WI38 (cell line): Measurements from ENCODE around the gene MIF4GD.

Experiments used
- H3K4me3 ChIP-seq: 2 replicates; pipeline ENCODE4 v1.5.1; 2011; ENCODE audit warnings: low read depth, mild to moderate bottlenecking, control low read depth, low read length
- CTCF ChIP-seq: IDR thresholded peaks from 2 replicates; pipeline ENCODE4 v1.5.1; 2012; ENCODE audit warnings: low read depth, mild to moderate bottlenecking, control low read depth, low read length

The MIF4GD gene

GRCh38 chr17:75241502-75241901, 29.5 kb downstream of the MIF4GD start:
- H3K4me3 ChIP-seq: no peak overlapping the region
- no peak for TF ChIP-seq CTCF

GRCh38 chr17:75241143-75241430, 29.9 kb downstream of the MIF4GD start:
- no peak for TF ChIP-seq CTCF

GRCh38 chr17:75240394-75241142, 30.5 kb downstream of the MIF4GD start:
- peak; percentile 56 for TF ChIP-seq CTCF
- H3K4me3 ChIP-seq: no peak overlapping the region

More at GRCh38 chr17:75241143-75241430, 29.9 kb downstream of the MIF4GD start:
- no peak overlapping the region for H3K4me3 ChIP-seq

GRCh38 chr17:75239778-75240393, 31.1 kb downstream of the MIF4GD start:
- TF ChIP-seq CTCF: no peak

GRCh38 chr17:75239214-75239613, 31.8 kb downstream of the MIF4GD start:
- H3K4me3 ChIP-seq: no peak overlapping the region
- TF ChIP-seq CTCF: no peak

More at GRCh38 chr17:75239778-75240393, 31.1 kb downstream of the MIF4GD start:
- no peak overlapping the region for H3K4me3 ChIP-seq

GRCh38 chr17:75238684-75239191, 32.3 kb downstream of the MIF4GD start:
- peak; percentile 76 for TF ChIP-seq CTCF
- H3K4me3 ChIP-seq: no peak overlapping the region

GRCh38 chr17:75238020-75238580, 32.9 kb downstream of the MIF4GD start:
- H3K4me3 ChIP-seq: no peak overlapping the region
- no peak for TF ChIP-seq CTCF
